Tibial nerve (tissue), 3 donors: ENCODE results near the gene HTR7.

Source experiments
- CTCF ChIP-seq, 5 experiments: fragments of 200-600 bp in 3 of 5; fragments of 450-650 bp in 2 of 5; sonication (generic) in 3 of 5; IDR thresholded peaks; one replicate each; pipeline ENCODE4 v1.5.1; 2016 to 2019; ENCODE audit warnings: antibody characterized with exemption in 5 of 5, mild to moderate bottlenecking in 3 of 5, moderate library complexity in 2 of 5
- POLR2A ChIP-seq, 2 donors: fragments of 450-650 bp; IDR thresholded peaks; one replicate each; pipeline ENCODE4 v1.6.1; 2017; ENCODE audit warnings: antibody characterized with exemption in 2 of 2, mild to moderate bottlenecking in 2 of 2, moderate library complexity in 2 of 2

- TF ChIP-seq CTCF (IDR thresholded peaks at IDR 0.05), result no peak
- TF ChIP-seq POLR2A (IDR thresholded peaks at IDR 0.05), result no peak
Measured at GRCh38 chr10:90842725-90843124, 15.1 kb downstream of the HTR7 start.
